Measurements from ENCODE around the gene IRAG1. TPM values are rescaled to one million over a fixed set of nuclear protein-coding genes. Genes with fewer than 3 reads are reported as not detected.

IRAG1 gene
- total and polyA plus RNA-seq, 2 donors (not counting 3 experiments of a cell fraction or from before 2014, with no cell fraction given), result 0.22 to 0.38 TPM

DNA sequence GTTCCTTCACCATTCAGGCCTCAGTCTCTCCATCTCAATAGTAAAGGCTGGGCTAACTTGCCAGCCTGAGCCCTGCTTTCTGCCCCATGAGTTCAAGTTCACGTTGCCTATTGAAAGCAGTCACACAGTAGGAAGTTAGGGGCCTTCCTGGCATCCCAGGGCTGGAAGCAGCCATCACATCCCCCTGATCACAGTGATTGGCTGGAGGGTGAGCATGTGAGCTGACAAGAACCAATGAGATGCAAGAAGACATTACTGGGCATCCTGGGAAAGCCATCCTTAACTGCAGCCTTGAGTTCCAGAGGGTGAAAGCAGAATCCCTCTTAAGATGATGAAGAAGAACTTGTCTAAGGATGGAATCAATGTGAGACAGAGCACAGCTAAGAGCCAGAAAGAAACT is 29.1 kb downstream of the IRAG1 start:
- Histone ChIP-seq H3K4me2 (ENCODE audit: insufficient read depth, low read length) (no peak overlapping the region), H3K4me3 (replicated peaks in 1 of 3; ENCODE audit: insufficient read depth in 1 of 3, low read depth in 1 of 3, low read length in 3 of 3) (no peak overlapping the region)
- POLR2A ChIA-PET, result no interaction called here

More for the DNA sequence above, 29.1 kb downstream of the IRAG1 start:
- no TSS peak for BruUV-seq (replicated peaks)
- no peaks in the 10 kb centered on the region for H3K27me3 ChIP-seq (ENCODE audit: control insufficient read depth in 2 of 2, insufficient read depth in 2 of 2, low read length in 2 of 2)
- no peaks in the 10 kb centered on the region for H3K9me1 ChIP-seq (replicated peaks; ENCODE audit: control insufficient read depth, extremely low read depth, insufficient read depth, low read length)
- no peaks in the 10 kb centered on the region for H4K20me1 ChIP-seq (replicated peaks; ENCODE audit: control insufficient read depth, extremely low read depth, insufficient read depth, low read length)
- dilution Hi-C loops (cut with MboI; ENCODE audit: extremely low pct_ligation_motif_present, low sequenced_read_pairs) (no loop called here), intact Hi-C loops (cut with micrococcal nuclease) (no loop called here)
- H3K9me3 ChIP-seq (replicated peaks; ENCODE audit: control insufficient read depth, insufficient read depth, low read length), result no peaks in the 10 kb centered on the region
- TF ChIP-seq POLR2A (IDR thresholded peaks at IDR 0.05; ENCODE audit: low read depth, low read length), result no peak
- TF ChIP-seq GATA2 (IDR thresholded peaks at IDR 0.05; ENCODE audit: insufficient read depth, insufficient read length, low read depth, low read length), result no peak
- TF ChIP-seq JUN (IDR thresholded peaks at IDR 0.05; ENCODE audit: borderline replicate concordance, insufficient read depth, insufficient read length, low read depth), result no peak
- TF ChIP-seq MYC (IDR thresholded peaks at IDR 0.05; ENCODE audit: low read depth, low read length), result no peak
- no peak for TF ChIP-seq EZH2 (IDR thresholded peaks at IDR 0.05; ENCODE audit: borderline replicate concordance, low read depth, low read length, severe bottlenecking)
- TF ChIP-seq CTCF (IDR thresholded peaks at IDR 0.05; ENCODE audit: extremely low read depth in 1 of 2, insufficient read depth in 1 of 2, low read depth in 1 of 2, low read length in 2 of 2), result no peak
- no peak for TF ChIP-seq POLR2AphosphoS5 (IDR thresholded peaks at IDR 0.05; ENCODE audit: insufficient read depth, low read depth, low read length)
- no peak for TF ChIP-seq MAX (IDR thresholded peaks at IDR 0.05; ENCODE audit: insufficient read depth, insufficient read length)
- no peak for TF ChIP-seq FOS (IDR thresholded peaks at IDR 0.05; ENCODE audit: borderline replicate concordance, insufficient read depth, low read length)
- H3K9ac ChIP-seq (replicated peaks; ENCODE audit: extremely low read depth, insufficient read depth, low read length), result no peak overlapping the region
- CTCF ChIA-PET, result interaction anchor here (1.0 to 1.6 kb wide), 3 partner anchors 11 to 188 kb away, joined by 3 to 5 read pairs (median 3); partner anchors contain the start of gene RNF141
- peak overlapping the region; percentile 10 for H2AFZ ChIP-seq (ENCODE audit: low read depth, low read length)
- no peaks in the 10 kb centered on the region for H3K36me3 ChIP-seq (ENCODE audit: control insufficient read depth in 2 of 2, extremely low read depth in 1 of 2, insufficient read depth in 2 of 2, low read length in 2 of 2)
- FAIRE-seq (no peak), DNase-seq (ENCODE audit: low read depth, low spot score) (no peak)
- no peak overlapping the region for H3K27ac ChIP-seq (ENCODE audit: insufficient read depth, low read depth, low read length)
- peaks cover 10% of the 10 kb centered on the region for H3K4me1 ChIP-seq (ENCODE audit: control insufficient read depth, extremely low read depth, insufficient read depth, low read length)
- H3K79me2 ChIP-seq (ENCODE audit: control insufficient read depth, insufficient read depth, low read length), result no peaks in the 10 kb centered on the region

Measured in endothelial cell of umbilical vein (primary cell).